ENCODE measurements around the gene MYO1H.

DNA sequence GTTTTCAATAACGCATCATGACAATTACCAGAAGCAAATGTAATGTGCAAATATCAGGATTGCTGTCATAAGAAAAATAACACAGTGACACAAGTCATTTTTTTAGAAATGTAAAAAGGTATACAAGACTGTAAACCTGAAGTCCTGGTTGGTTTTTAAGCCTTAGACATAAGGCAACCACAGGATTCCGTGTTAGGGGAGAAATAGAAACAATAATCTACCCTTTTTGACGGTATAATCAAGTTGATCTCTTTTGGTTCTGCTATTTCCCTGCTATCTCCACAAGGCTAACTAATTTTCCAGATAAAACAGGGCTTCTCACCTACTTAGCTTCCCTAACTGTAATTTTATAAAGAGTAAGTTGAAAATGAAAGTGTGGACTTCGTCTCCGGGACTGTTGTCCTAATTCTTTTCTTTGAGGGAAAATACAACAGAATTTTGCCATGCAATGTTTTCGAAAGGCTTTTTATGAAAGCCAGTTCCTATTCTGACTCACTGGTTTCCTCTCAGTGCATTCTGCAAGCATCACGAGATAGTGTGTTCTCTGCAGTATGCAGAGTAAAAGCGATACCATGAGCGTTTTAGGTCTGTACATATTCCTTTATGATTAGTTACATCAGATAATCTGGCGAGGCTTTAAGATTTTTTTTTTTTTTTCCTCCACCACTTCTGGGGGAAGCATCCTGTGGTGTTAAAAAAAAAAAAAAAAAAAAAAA is 10.6 kb downstream of the MYO1H start:
- TF ChIP-seq, protein P1, sequence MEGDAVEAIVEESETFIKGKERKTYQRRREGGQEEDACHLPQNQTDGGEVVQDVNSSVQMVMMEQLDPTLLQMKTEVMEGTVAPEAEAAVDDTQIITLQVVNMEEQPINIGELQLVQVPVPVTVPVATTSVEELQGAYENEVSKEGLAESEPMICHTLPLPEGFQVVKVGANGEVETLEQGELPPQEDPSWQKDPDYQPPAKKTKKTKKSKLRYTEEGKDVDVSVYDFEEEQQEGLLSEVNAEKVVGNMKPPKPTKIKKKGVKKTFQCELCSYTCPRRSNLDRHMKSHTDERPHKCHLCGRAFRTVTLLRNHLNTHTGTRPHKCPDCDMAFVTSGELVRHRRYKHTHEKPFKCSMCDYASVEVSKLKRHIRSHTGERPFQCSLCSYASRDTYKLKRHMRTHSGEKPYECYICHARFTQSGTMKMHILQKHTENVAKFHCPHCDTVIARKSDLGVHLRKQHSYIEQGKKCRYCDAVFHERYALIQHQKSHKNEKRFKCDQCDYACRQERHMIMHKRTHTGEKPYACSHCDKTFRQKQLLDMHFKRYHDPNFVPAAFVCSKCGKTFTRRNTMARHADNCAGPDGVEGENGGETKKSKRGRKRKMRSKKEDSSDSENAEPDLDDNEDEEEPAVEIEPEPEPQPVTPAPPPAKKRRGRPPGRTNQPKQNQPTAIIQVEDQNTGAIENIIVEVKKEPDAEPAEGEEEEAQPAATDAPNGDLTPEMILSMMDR (IDR thresholded peaks at IDR 0.05): no peak
- TF ChIP-seq POLR2A (IDR thresholded peaks at IDR 0.05): no peak
- no peak for TF ChIP-seq EP300 (IDR thresholded peaks at IDR 0.05; ENCODE audit: low read depth)
- no peak for TF ChIP-seq POLR2AphosphoS5 (IDR thresholded peaks at IDR 0.05)
